ENCODE measurements around the gene TMEM151B. TPM values are rescaled to one million over a fixed set of nuclear protein-coding genes. Genes with fewer than 3 reads are reported as not detected.
A peak's percentile ranks its signal among the peaks of the same experiment; 100 is the strongest.

TMEM151B gene
- total RNA-seq, 1 experiment from 2014 or later: 9.9 TPM

GRCh38 chr6:44235891-44236516 is 34.2 kb upstream of the TMEM151B start:
- Histone ChIP-seq H3K27me3 (replicated peaks; ENCODE audit: insufficient read depth, low read depth, low read length, poor library complexity) (no peaks in the 10 kb centered on the region), H3K4me3 (ENCODE audit: low read depth, low read length, poor library complexity, severe bottlenecking) (no peak overlapping the region), H3K9me3 (ENCODE audit: low read depth, low read length, poor library complexity, severe bottlenecking) (no peaks in the 10 kb centered on the region), H3K27ac (ENCODE audit: low read depth, low read length, poor library complexity, severe bottlenecking) (no peak overlapping the region), H3K4me1 (ENCODE audit: insufficient read depth, low read length, poor library complexity, severe bottlenecking) (peaks cover 10% of the 10 kb centered on the region), H3K36me3 (ENCODE audit: insufficient read depth, low read length, poor library complexity, severe bottlenecking) (peaks cover 16% of the 10 kb centered on the region)
- intact Hi-C loops (cut with micrococcal nuclease; ENCODE audit: unreplicated experiment): loop anchor here (2.0 kb wide), 1 partner anchor 139 kb away; no protein-coding TSS in a partner anchor
- TSS peak; percentile 10 for BruUV-seq (replicated peaks)
- POLR2A ChIA-PET (ENCODE audit: low non-redundant PET): no interaction called here
- no peak for DNase-seq (ENCODE audit: low spot score)
- TF ChIP-seq, protein P1, sequence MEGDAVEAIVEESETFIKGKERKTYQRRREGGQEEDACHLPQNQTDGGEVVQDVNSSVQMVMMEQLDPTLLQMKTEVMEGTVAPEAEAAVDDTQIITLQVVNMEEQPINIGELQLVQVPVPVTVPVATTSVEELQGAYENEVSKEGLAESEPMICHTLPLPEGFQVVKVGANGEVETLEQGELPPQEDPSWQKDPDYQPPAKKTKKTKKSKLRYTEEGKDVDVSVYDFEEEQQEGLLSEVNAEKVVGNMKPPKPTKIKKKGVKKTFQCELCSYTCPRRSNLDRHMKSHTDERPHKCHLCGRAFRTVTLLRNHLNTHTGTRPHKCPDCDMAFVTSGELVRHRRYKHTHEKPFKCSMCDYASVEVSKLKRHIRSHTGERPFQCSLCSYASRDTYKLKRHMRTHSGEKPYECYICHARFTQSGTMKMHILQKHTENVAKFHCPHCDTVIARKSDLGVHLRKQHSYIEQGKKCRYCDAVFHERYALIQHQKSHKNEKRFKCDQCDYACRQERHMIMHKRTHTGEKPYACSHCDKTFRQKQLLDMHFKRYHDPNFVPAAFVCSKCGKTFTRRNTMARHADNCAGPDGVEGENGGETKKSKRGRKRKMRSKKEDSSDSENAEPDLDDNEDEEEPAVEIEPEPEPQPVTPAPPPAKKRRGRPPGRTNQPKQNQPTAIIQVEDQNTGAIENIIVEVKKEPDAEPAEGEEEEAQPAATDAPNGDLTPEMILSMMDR (conservative IDR thresholded peaks at IDR 0.05; ENCODE audit: low read depth, low read length): no peak
- TF ChIP-seq EZH2 (IDR thresholded peaks at IDR 0.05; ENCODE audit: borderline replicate concordance, low read depth, low read length, poor library complexity, severe bottlenecking): no peak
- CTCF ChIA-PET: interaction anchor here (0.7 kb wide), 2 partner anchors 25 to 518 kb away, joined by 4 to 5 read pairs; no protein-coding TSS in a partner anchor

- H3K27me3 ChIP-seq (replicated peaks; ENCODE audit: insufficient read depth, low read depth, low read length, poor library complexity): no peaks in the 10 kb centered on the region
- H3K27ac ChIP-seq (ENCODE audit: low read depth, low read length, poor library complexity, severe bottlenecking): peak overlapping the region; percentile 55
- TF ChIP-seq EZH2 (IDR thresholded peaks at IDR 0.05; ENCODE audit: borderline replicate concordance, low read depth, low read length, poor library complexity, severe bottlenecking): no peak
- TF ChIP-seq, protein P1 (conservative IDR thresholded peaks at IDR 0.05; ENCODE audit: low read depth, low read length): no peak
- DNase-seq (ENCODE audit: low spot score): peak; percentile 81
- peaks cover 10% of the 10 kb centered on the region for H3K4me1 ChIP-seq (ENCODE audit: insufficient read depth, low read length, poor library complexity, severe bottlenecking)
- peaks cover 6% of the 10 kb centered on the region for H3K36me3 ChIP-seq (ENCODE audit: insufficient read depth, low read length, poor library complexity, severe bottlenecking)
- CTCF ChIA-PET: interaction anchor here (0.9 to 1.3 kb wide), 4 partner anchors 11 to 141 kb away, joined by 3 to 11 read pairs (median 4); partner anchors contain the start of gene SLC29A1
- peak overlapping the region; percentile 62 for H3K4me3 ChIP-seq (ENCODE audit: low read depth, low read length, poor library complexity, severe bottlenecking)
- POLR2A ChIA-PET (ENCODE audit: low non-redundant PET): interaction anchor here (0.6 to 0.7 kb wide), 2 partner anchors 624 to 1485 kb away, joined by 7 to 10 read pairs; no protein-coding TSS in a partner anchor
- no peaks in the 10 kb centered on the region for H3K9me3 ChIP-seq (ENCODE audit: low read depth, low read length, poor library complexity, severe bottlenecking)
- intact Hi-C loops (cut with micrococcal nuclease; ENCODE audit: unreplicated experiment): no loop called here
- no TSS peak for BruUV-seq (replicated peaks)
Measured at GRCh38 chr6:44237021-44237812, 33.0 kb upstream of the TMEM151B start.

DNA sequence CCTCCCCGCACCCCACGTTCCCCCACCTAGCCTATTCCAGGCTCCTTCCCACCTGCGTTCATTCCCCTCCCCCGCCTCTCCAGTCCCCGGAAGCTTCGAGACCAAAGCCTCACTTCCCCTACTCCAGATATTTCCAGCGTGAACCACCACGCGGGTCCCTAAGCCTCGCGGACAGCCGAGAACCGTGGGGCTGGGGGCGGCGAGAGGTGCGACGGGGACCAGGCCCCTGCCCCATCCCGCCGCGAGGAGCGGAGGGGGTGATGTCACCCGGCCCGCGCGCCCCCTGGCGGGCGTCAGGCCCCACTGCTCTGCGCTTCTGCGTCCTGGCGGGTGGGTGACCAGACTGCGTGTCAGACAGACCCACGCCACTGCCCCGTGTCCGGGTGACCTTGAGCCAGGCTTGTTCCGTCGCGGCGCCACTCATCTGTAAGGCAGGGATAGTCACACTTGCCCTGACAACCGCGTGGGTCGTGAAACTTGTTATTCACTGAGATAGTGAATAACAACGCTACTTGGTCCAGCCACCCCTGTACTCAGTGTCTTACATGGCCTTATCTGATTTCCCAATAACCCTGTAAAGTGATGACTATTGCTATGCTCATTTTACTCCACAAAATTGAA is 32.3 kb upstream of the TMEM151B start:
- BruUV-seq (replicated peaks): no TSS peak
- peak; percentile 77 for DNase-seq (ENCODE audit: low spot score)
- intact Hi-C loops (cut with micrococcal nuclease; ENCODE audit: unreplicated experiment): loop anchor here (1.0 kb wide), 1 partner anchor 66 kb away; no protein-coding TSS in a partner anchor
- Histone ChIP-seq H3K9me3 (ENCODE audit: low read depth, low read length, poor library complexity, severe bottlenecking) (no peaks in the 10 kb centered on the region), H3K36me3 (ENCODE audit: insufficient read depth, low read length, poor library complexity, severe bottlenecking) (no peaks in the 10 kb centered on the region), H3K4me1 (ENCODE audit: insufficient read depth, low read length, poor library complexity, severe bottlenecking) (peaks cover 10% of the 10 kb centered on the region), H3K27me3 (replicated peaks; ENCODE audit: insufficient read depth, low read depth, low read length, poor library complexity) (no peaks in the 10 kb centered on the region), H3K27ac (ENCODE audit: low read depth, low read length, poor library complexity, severe bottlenecking) (peak overlapping the region; percentile 55), H3K4me3 (ENCODE audit: low read depth, low read length, poor library complexity, severe bottlenecking) (peak overlapping the region; percentile 62)
- ChIA-PET CTCF (interaction anchor here (0.9 to 1.3 kb wide), 4 partner anchors 12 to 141 kb away, joined by 3 to 11 read pairs (median 4); partner anchors contain the start of gene SLC29A1), POLR2A (ENCODE audit: low non-redundant PET) (no interaction called here)
- TF ChIP-seq EZH2 (IDR thresholded peaks at IDR 0.05; ENCODE audit: borderline replicate concordance, low read depth, low read length, poor library complexity, severe bottlenecking): no peak
- TF ChIP-seq, protein P1 (conservative IDR thresholded peaks at IDR 0.05; ENCODE audit: low read depth, low read length): peak; percentile 98
